Measurements from ENCODE around the gene PDYN.

The PDYN gene

GRCh38 chr20:1992359-1993110 is 1.3 kb downstream of the PDYN start:
- DNase-seq: no peak

GRCh38 chr20:1987826-1988225 is 6.0 kb downstream of the PDYN start:
- no peak for DNase-seq

GRCh38 chr20:1983301-1983700 is 10.6 kb downstream of the PDYN start:
- no peak for DNase-seq

- no peak for DNase-seq
These were observed 11.2 kb downstream of the PDYN start for GRCh38 chr20:1982686-1983085.

GRCh38 chr20:1979106-1979778 is 14.6 kb downstream of the PDYN start:
- DNase-seq: no peak

- DNase-seq: no peak
These were observed 18.6 kb downstream of the PDYN start for GRCh38 chr20:1975291-1975690.

- DNase-seq: no peak
These were observed 20.0 kb downstream of the PDYN start for GRCh38 chr20:1973601-1974440.

GRCh38 chr20:1971893-1972586 is 21.8 kb downstream of the PDYN start:
- no peak for DNase-seq

- DNase-seq: no peak
These were observed 24.9 kb downstream of the PDYN start for GRCh38 chr20:1968964-1969363.

GRCh38 chr20:1965520-1966351 is 28.1 kb downstream of the PDYN start:
- peak; percentile 85 to 89 for DNase-seq

- DNase-seq: peak in 1 of 2 donors; percentile 5
These were observed 29.0 kb downstream of the PDYN start for GRCh38 chr20:1964659-1965405.

- DNase-seq: no peak
These were observed 29.8 kb downstream of the PDYN start for GRCh38 chr20:1964061-1964460.

GRCh38 chr20:1961374-1961773 is 32.5 kb downstream of the PDYN start:
- DNase-seq: no peak

GRCh38 chr20:1959156-1959555 is 34.7 kb downstream of the PDYN start:
- no peak for DNase-seq

- DNase-seq: no peak
These were observed 35.4 kb downstream of the PDYN start for GRCh38 chr20:1958426-1958825.

- no peak for DNase-seq
These were observed 38.6 kb downstream of the PDYN start for GRCh38 chr20:1955217-1955616.

GRCh38 chr20:1953621-1954020 is 40.2 kb downstream of the PDYN start:
- no peak for DNase-seq

GRCh38 chr20:1952737-1953530 is 40.9 kb downstream of the PDYN start:
- DNase-seq: no peak

GRCh38 chr20:1951436-1952115 is 42.3 kb downstream of the PDYN start:
- DNase-seq: no peak

GRCh38 chr20:1950836-1951235 is 43.0 kb downstream of the PDYN start:
- no peak for DNase-seq

Measured in stimulated activated CD4-positive, alpha-beta T cell treated with anti-CD3 and anti-CD28 coated beads, Interleukin-2, amount 100 ng/mL, for 48 hours (primary cell).